Peyer's patch (tissue), 4 donors: ENCODE results near the gene ATP6V0C.
A peak's percentile ranks its signal among the peaks of the same experiment; 100 is the strongest.

Experiments
- CTCF ChIP-seq, 6 experiments: fragments of 450-650 bp in 4 of 6; fragments of 200-600 bp in 2 of 6; sonication (generic) in 1 of 6; IDR thresholded peaks; one replicate each; pipeline ENCODE4 v1.5.1; 2017 to 2019; ENCODE audit warnings: antibody characterized with exemption in 6 of 6, mild to moderate bottlenecking in 3 of 6, moderate library complexity in 1 of 6
- POLR2A ChIP-seq, 2 donors: fragments of 450-650 bp; IDR thresholded peaks; one replicate each; pipeline ENCODE4 v1.5.1; 2017; ENCODE audit warnings: antibody characterized with exemption in 2 of 2, mild to moderate bottlenecking in 2 of 2, moderate library complexity in 2 of 2

- TF ChIP-seq CTCF (IDR thresholded peaks at IDR 0.05) (no peak), POLR2A (IDR thresholded peaks at IDR 0.05) (peak; percentile 34 to 36)
Measured at GRCh38 chr16:2537451-2538379, 24.0 kb downstream of the ATP6V0C start, which contains the start of gene PDPK1.
